ENCODE data around the gene OR2AT4. TPM values are rescaled to one million over a fixed set of nuclear protein-coding genes. Genes with fewer than 3 reads are reported as not detected.
A peak's percentile ranks its signal among the peaks of the same experiment; 100 is the strongest.
"Not testable (repeated sequence)": the region's sequence is repeated elsewhere in the genome, so short reads cannot be mapped to it uniquely, and the experiment has no call there.

OR2AT4 gene
- total RNA-seq (ENCODE audit: insufficient read depth, low replicate concordance), result 10.1 TPM

DNA sequence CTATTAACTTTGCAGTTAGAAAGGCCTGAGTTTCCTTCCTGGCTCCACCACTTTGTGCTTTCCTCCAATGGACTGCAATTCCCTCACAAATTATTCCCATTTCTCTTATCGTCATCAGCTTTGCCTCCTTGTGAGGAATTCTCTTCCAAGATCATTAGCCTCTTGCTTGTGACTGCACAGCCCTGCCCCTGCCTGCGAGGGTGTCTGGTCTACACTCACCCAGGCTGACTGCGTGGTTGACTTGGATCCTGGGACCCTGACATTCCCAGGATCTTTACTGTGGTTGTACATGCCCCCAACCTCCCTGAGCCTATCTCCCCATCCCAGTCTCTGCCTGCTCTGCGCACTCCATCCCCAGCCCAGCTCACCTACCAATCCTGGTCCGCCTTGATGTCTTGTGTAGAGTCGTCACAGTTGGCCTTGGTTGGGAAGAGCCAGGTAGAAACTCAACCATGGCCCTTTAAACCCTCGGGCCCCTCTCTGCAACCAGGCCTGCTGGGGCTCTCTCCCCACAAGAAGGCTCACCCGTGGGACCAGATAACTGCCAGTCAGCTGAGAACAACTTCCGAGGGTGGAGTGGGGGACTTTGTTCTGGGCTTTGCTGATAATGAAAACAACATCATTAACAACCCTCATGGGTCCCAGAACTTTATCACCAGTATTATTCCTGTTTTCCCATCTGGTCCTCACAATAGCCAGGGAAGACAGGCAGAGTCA lies at the start of gene OR2AT4:
Gene OR2AT4 (minus strand): TSS at position 421 of the 717 bp plus-strand sequence.
- no peak for DNase-seq (ENCODE audit: low spot score)

DNA sequence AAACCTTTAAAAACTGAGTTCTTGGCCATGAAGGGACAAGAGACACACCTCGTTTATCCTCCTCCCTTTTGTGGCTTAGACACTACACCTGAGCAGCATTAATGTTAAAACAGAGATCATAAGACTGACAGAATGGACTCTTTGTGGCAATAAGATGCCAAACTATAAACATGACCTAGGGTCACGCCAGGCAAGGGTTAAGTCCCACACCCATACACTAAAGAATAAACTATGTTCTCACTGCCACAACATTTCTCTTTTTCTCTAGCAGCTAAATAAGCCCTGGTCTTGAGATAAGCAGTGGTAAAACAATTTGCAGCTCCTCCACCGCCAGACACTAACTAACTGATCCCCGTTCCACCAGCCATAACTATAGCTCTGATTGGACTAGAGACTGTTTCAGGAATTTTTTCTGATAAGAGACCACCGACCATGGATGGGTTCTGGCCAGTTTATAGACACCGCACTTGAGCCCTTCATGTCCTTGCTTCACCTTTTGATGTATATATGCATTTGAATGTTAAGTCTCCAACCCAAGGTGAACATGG lies 49.4 kb upstream of the OR2AT4 start:
- DNase-seq (ENCODE audit: low spot score), result no peak

- DNase-seq (ENCODE audit: low spot score), result no peak
Observed at GRCh38 chr11:75145196-75145971, 48.7 kb upstream of the OR2AT4 start.

DNA sequence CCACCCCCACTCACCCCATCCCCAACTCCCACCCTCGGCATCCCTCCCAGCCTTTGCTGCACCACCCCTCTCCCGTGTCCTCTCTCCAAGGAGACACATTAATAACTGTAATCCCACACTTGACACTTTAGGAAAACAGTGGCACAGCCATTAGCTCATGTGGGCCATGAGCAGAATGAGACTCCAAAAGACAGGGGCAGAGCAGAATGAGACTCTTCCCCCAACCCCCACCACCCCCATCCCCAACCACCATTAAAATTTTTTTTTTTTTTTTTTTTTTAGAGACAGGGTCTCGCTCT lies 48.0 kb upstream of the OR2AT4 start:
- DNase-seq (ENCODE audit: low spot score), result no peak

- DNase-seq (ENCODE audit: low spot score), result no peak
Observed at GRCh38 chr11:75143420-75143731, 46.7 kb upstream of the OR2AT4 start.

DNA sequence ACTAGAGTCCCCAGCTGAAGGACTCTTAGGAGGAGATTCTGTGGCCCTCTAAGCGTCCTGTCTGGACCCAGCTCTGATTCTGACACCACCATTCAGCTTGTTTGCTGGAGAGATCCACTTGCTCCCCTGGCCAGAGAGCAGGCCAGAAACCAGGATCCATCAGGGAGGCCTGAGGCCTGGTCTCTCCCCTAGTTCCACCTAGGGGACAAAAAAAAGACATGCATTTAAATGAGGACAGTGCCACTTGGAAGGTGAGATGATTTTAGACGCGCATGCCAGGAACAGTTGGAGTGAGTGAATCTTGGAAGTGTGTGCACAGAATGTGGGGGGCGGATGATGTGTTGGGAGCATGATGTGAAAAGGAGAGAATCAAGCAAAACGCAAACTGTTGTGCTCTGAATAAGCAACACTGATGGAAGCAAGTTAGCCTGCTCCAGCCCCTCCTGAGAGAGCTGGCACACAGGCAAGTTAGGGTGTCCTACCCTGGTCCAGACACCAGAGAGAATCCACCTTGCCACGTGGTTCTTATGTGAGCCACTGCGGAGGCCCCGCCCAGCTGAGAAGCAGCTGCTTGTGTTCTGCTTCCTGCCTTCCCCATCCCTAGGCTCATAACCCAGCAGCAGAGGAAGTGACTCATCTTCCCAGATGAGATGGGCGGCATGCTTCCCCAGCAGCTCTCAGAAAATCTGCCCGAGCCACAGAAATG lies 46.2 kb upstream of the OR2AT4 start:
- DNase-seq (ENCODE audit: low spot score), result peak; percentile 97

DNA sequence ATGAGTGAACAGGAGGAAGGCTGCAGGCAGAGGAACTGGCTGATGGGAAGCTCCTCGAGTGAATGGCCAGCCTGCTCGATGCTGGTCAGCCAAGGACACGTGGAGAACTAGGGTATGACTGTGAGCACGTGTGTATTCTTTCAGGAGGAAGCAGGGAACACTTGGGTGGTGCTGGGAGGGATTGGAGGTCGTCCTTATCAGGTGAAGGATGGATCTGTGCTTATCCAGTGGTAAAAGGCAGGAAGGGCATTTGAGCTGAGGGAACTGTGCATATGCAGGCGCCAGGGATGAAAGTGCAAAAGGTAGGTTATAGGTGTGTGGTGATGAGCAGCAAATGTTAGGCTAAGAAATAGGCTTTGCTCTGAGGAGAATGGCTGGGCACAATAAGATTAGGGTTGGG lies 44.5 kb upstream of the OR2AT4 start:
- no peak for DNase-seq (ENCODE audit: low spot score)

GRCh38 chr11:75140269-75141138 lies 43.8 kb upstream of the OR2AT4 start:
- DNase-seq (ENCODE audit: low spot score), result no peak

DNA sequence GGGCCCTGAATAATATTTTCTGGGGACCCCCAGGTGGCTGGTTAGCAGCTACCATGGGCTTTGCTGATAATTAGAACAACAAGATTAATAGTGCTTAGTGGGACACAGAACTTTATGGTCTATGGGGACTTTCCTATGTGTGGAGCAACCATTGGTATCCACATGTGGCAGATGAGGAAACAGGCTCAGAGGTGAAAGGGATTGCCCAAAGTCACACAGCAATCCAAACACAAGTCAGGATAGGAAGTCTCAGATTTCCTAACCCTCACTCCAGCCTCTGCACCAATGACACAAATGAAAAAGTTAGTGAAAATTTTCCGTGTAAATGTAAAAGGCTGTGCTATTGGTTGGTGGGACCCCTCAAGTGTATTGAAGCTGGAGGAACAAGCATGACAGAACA lies 39.0 kb upstream of the OR2AT4 start:
- no peak for DNase-seq (ENCODE audit: low spot score)

GRCh38 chr11:75135021-75135650 lies 38.5 kb upstream of the OR2AT4 start:
- no peak for DNase-seq (ENCODE audit: low spot score)

GRCh38 chr11:75133976-75134375 lies 37.3 kb upstream of the OR2AT4 start:
- no peak for DNase-seq (ENCODE audit: low spot score)

DNA sequence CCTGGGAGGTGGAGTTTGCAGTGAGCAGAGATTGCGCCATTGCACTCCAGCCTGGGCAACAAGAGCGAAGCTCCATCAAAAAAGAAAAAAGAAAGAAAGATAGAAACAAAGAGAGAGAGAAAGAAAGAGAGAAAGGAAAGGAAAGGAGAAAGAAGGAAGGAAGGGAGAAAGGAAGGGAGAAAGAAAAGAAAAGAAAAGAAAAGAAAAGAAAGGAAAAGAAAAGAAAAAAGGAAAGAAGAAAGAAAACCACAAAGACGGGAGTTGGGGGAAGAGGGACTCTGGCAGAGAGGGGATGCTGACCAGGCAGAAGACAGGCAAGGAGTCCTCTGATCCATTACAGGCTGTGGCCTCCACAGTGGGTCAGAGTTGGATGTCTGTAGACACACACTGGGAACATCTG lies 35.4 kb upstream of the OR2AT4 start:
- no peak for DNase-seq (ENCODE audit: low spot score)

- DNase-seq (ENCODE audit: low spot score), result no peak
Observed at GRCh38 chr11:75126564-75126963, 29.9 kb upstream of the OR2AT4 start.

DNA sequence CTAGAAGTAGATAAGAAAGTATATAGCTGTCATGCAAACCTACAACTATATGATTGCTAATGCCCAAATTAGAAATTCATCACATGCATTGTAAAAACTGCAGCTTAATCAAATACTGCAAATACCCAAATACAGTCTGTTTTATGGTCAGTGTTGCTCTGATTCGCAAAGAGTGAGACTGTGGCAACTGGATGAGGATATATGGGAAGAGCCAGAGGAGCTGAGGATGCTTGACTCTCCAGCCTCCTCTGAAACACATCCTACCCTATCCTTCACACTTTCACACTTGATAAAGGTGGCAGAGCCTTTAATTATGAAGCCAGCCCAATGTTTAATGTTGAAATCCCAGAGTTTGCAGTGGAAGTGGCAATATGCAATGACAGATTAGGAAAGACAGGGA lies 21.9 kb upstream of the OR2AT4 start:
- no peak for DNase-seq (ENCODE audit: low spot score)

GRCh38 chr11:75114465-75114864 lies 17.8 kb upstream of the OR2AT4 start:
- no peak for DNase-seq (ENCODE audit: low spot score)

DNA sequence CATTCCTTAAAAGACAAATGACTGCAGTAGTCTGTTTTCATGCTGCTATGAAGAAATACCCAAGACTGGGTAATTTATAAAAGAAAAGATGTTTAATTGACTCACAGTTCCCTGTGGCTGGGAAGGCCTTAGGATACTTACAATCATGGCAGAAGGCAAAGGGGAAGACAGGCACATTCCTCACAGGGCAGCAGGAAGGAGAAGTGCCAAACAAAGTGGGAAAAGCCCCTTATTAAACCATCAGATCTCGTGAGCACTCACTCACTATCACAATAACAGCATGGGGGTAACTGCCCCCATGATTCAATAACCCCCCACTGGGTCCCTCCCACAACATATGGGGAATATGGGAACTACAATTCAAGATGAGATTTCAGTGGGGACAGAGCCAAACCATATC lies 16.4 kb upstream of the OR2AT4 start:
- DNase-seq (ENCODE audit: low spot score), result no peak

GRCh38 chr11:75112200-75112599 lies 15.5 kb upstream of the OR2AT4 start:
- DNase-seq (ENCODE audit: low spot score), result no peak

GRCh38 chr11:75107187-75107586 lies 10.5 kb upstream of the OR2AT4 start:
- no peak for DNase-seq (ENCODE audit: low spot score)

GRCh38 chr11:75105967-75106681 lies 9.4 kb upstream of the OR2AT4 start:
- DNase-seq (ENCODE audit: low spot score), result not testable (repeated sequence)

GRCh38 chr11:75105462-75105925 lies 8.8 kb upstream of the OR2AT4 start:
- DNase-seq (ENCODE audit: low spot score), result no peak

All from umbilical cord (tissue), 2 donors.